Muscle of leg (tissue), 11 donors: Measurements from ENCODE around the gene ADM2. TPM values are rescaled to one million over a fixed set of nuclear protein-coding genes. Genes with fewer than 3 reads are reported as not detected.

ENCODE experiments used
- DNase-seq: peaks from one replicate; pipeline ENCODE4 v3.0.0; 2013
- H3K27ac ChIP-seq: one replicate; pipeline ENCODE4 v1.5.1; 2013; ENCODE audit warnings: mild to moderate bottlenecking, low read length, control low read depth
- H3K27me3 ChIP-seq: one replicate; pipeline ENCODE4 v1.6.1; 2013; ENCODE audit warnings: low read length; ENCODE audit not compliant: control insufficient read depth, insufficient read depth
- H3K36me3 ChIP-seq: one replicate; pipeline ENCODE4 v1.6.1; 2013; ENCODE audit warnings: low read length; ENCODE audit not compliant: control insufficient read depth, insufficient read depth
- H3K4me1 ChIP-seq: one replicate; pipeline ENCODE4 v1.6.1; 2013; ENCODE audit warnings: low read length; ENCODE audit not compliant: control insufficient read depth, insufficient read depth
- H3K4me3 ChIP-seq: one replicate; pipeline ENCODE4 v1.5.1; 2013; ENCODE audit warnings: low read length, control low read depth
- H3K9me3 ChIP-seq: replicated peaks from 2 replicates; pipeline ENCODE4 v1.6.1; 2013; ENCODE audit warnings: low read depth, low read length; ENCODE audit not compliant: control insufficient read depth
- WGBS: methylation state at CpG from one replicate; pipeline ENCODE4 v1.1.5; 2013; ENCODE audit warnings: missing lambda C conversion rate; ENCODE audit not compliant: insufficient coverage; 5-methylcytosine and 5-hydroxymethylcytosine counted together
- polyA plus RNA-seq, 8 donors: library from polyadenylated mRNA; unstranded; fragments of 120-200 nt; gene quantifications; one replicate each; pipeline versions ENCODE4 v1.2.1 to v1.2.3, GENCODE V29; 2013; ENCODE audit warnings: inconsistent platforms in 1 of 8, low replicate concordance in 1 of 8; ENCODE audit not compliant: insufficient read length in 8 of 8, insufficient read depth in 1 of 8
- total RNA-seq: library from RNA; stranded (reverse); fragments of 120-200 nt; gene quantifications from one replicate; pipeline ENCODE4 v1.2.4, GENCODE V29; 2013

ADM2 gene
- total and polyA plus RNA-seq, 9 donors, result 0.23 to 0.81 (median 0.53) TPM

DNA sequence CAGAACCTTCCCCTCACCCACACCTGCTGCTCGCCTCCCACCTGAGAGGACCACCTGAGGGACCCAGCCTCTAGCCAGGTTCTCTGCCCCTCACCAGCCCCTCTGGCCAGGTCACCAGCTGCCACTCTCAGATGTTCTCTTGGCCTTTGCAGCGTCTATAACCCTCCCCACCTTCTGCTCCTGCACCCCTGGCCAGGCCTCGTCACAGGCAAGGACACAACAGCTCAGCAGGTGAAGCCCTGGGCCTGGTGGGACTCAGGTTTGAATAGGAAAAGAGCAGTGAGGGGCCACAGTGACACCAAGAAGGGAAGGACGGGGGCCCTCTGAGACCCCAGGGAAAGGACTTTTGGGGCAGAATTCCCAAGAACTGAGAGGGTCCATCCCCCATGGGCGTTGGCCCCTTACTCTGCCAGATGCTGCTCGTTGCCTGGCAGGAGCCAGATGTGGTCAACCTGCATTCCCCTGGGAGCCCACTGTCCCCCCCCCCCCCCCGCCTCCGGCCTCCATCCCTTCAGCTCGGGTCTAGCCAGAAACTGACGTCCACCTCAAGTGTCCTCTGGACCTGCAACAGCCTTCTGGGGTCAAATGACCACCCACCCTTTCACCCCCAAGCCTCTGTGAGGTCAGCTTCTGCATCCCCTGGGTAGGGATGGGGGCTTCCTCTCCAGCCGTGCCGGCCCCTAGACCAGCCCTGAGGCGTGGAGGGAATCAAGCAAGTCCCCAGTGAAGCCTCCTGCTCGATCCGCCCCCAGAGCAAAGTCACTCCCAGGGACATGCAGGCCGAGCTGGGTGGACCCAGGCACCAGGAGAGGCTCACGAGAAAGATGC, 35.2 kb upstream of the ADM2 start:
- H3K36me3 ChIP-seq, result peaks cover 78% of the 10 kb centered on the region
- H3K27ac ChIP-seq, result no peak overlapping the region
- H3K9me3 ChIP-seq, result no peaks in the 10 kb centered on the region
- WGBS, result 57% methylated on average over 10 of the region's 17 CpGs
- H3K4me3 ChIP-seq, result no peak overlapping the region
- peaks cover 4% of the 10 kb centered on the region for H3K4me1 ChIP-seq
- no peaks in the 10 kb centered on the region for H3K27me3 ChIP-seq
- DNase-seq, result no peak

DNA sequence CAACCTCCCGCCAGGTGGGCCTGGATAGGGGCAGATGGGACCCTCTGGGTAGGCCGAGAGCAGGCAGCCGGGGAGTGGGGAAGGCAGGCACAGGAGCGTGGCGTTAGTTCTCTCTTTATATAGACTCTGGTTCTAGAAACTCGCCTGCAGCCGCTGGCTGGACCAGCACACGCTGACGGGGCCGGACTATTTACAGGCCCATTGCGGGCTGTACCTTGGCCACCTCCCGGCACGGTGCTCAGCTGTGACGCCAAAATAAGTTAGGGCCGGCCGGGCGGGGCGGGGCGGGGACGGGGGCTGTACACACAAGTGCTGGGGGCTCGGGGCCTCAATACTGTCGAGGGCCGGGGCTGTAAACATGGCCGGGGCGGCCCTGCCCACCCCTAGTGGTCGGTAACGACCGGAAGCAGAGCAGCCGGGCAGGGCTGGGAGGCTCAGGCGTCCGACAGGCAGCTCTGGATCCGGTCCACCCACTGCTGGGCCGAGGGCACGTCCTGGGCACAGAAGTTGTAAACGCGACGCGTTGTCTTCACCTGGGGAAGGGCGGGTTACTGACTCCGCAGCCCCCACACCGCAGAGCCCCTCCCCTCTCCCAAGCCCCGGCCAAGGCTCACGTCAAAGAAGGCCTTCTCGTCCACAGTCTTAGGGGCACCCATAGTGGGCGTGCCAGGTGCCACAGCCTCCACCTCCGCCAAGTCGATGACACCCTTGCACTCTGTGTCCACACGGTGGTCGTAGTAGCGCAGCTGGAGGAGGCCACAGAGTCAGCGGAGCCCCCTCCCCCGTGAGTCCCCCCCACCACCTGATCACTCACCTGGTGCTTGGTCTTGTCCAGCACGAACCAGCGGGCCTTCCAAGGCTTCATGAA, 34.4 kb upstream of the ADM2 start:
- Histone ChIP-seq H3K27me3 (no peaks in the 10 kb centered on the region), H3K36me3 (peaks cover 75% of the 10 kb centered on the region), H3K4me3 (no peak overlapping the region), H3K4me1 (peaks cover 4% of the 10 kb centered on the region), H3K9me3 (no peaks in the 10 kb centered on the region), H3K27ac (no peak overlapping the region)
- no peak for DNase-seq
- WGBS, result 78% methylated on average over 54 of the region's 54 CpGs

DNA sequence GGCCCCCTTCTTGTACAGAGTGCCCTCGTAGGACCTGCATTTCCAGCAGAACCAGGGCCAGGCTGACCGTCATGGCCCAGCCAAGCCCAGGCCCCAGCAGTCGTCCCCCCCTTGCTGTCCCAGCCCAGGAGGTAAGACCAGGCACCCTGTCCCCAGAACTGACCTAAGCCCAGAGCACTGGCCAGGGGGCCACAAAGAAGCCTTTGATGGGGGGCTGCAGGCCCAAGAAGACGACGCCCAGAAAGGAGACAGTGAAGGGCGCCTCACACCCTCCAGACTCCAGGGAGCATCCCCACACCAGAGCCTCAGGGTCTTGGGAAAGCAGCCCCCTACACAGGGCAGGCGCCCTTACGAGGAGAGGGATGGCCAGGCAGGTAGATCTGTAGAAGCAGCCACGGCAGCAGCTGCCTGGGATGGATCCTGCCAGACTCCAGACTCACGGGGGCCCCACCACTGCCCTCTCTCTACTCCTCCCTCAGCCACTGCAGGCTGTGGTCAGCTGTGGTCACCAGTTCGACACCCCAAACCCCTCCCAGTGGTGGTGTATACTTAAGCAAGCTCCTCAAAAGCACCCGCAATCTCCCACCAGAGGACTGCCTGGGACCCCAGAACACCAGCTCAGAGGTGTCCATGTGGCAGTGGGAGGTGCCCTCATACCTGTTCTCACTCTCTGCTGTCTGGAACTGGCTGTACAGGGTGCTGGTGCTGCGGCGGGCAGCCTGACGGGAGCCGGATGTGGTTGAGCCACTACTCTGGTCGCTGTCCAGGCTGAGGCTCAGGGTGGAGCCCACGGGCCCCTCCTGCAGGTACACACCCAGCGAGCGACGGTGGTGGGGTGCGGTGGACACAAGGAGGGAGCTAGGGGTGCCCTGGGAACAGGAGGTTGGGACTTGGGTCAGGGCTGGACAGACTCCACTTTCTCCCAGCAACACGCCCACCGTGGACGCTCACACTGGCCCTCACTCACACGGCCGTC, 33.5 kb upstream of the ADM2 start:
- 89% methylated on average over 15 of the region's 27 CpGs for WGBS

DNA sequence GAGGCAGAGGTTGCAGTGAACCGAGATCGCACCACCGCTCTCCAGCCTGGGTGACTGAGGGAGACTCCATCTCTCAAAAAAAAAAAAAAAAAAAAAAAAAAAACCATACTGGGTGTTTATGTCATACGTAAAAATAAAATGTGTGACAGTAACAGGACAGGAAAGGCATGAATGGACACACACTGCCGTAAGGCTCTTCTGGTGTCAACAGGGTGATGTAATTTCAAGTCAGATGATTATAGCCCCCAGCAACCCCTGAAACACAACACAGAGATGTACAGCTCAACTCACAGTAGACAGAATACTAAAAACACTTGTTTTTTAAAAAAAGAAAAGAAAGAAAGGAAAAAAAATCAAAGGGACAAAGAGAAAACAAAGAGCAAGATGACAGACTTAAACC, 28.7 kb upstream of the ADM2 start:
- Histone ChIP-seq H3K9me3 (no peaks in the 10 kb centered on the region), H3K4me1 (no peaks in the 10 kb centered on the region), H3K36me3 (peaks cover 72% of the 10 kb centered on the region), H3K27me3 (no peaks in the 10 kb centered on the region), H3K4me3 (no peak overlapping the region), H3K27ac (no peak overlapping the region)
- DNase-seq, result no peak
- no CpG with 5 or more reads among the region's 5 CpGs for WGBS

More for the DNA sequence above, 33.5 kb upstream of the ADM2 start:
- DNase-seq, result no peak
- Histone ChIP-seq H3K27me3 (no peaks in the 10 kb centered on the region), H3K4me3 (no peak overlapping the region), H3K4me1 (peaks cover 4% of the 10 kb centered on the region), H3K27ac (no peak overlapping the region), H3K9me3 (no peaks in the 10 kb centered on the region), H3K36me3 (peaks cover 73% of the 10 kb centered on the region)

DNA sequence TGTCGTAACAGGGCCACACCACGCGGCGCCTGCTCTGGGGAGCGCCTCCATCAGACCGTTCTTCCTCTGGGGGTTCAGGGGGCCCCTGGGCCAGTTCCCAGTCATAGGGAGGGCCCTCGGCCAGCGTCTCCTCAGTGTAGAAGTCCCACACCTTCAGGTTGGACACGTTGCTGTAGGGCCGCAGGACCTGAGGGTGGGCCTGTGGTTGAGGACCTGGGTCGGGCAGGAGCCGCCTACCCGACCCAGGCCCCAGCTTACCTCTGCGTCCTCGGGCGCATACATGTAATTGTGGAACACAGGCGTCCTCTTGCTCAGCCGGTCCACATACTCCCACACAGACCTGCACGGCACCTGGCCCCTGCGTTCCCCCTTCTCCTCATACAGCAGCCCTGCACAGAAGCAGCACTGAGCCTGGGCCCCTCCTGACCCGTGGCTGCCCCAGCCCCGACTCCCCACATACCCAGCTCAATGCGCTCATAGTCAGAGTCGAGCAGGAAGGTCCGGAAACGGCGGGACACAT, 26.7 kb upstream of the ADM2 start:
- WGBS, result 92% methylated on average over 27 of the region's 27 CpGs
- H3K27me3 ChIP-seq, result no peaks in the 10 kb centered on the region
- H3K4me3 ChIP-seq, result no peak overlapping the region

DNA sequence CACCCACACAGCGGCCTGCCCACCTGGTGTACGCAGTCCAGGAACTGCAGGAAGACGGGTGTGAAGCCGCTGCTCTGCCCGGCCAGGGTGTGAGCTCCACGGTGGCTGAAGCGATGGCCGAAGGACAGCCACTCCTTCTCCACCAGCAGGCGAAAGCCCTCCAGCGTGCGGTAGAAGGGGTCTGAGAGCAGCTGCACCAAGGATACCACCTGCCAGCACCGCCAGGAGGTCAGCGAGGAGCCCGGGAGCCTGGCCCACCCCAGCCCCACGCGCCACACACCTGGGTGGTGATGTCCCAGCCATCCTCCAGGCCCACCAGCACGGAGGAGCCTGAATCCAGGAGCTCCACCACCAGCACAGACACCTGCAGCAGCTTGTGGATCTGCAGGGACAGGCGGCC, 26.1 kb upstream of the ADM2 start:
- no peaks in the 10 kb centered on the region for H3K4me1 ChIP-seq
- 96% methylated on average over 15 of the region's 18 CpGs for WGBS
- no peak for DNase-seq
- no peaks in the 10 kb centered on the region for H3K27me3 ChIP-seq
- peaks cover 70% of the 10 kb centered on the region for H3K36me3 ChIP-seq
- no peak overlapping the region for H3K27ac ChIP-seq
- no peak overlapping the region for H3K4me3 ChIP-seq
- H3K9me3 ChIP-seq, result no peaks in the 10 kb centered on the region

More for the DNA sequence above, 26.7 kb upstream of the ADM2 start:
- peaks cover 68% of the 10 kb centered on the region for H3K36me3 ChIP-seq
- no peaks in the 10 kb centered on the region for H3K4me1 ChIP-seq
- H3K9me3 ChIP-seq, result no peaks in the 10 kb centered on the region
- H3K27ac ChIP-seq, result no peak overlapping the region
- no peak for DNase-seq

DNA sequence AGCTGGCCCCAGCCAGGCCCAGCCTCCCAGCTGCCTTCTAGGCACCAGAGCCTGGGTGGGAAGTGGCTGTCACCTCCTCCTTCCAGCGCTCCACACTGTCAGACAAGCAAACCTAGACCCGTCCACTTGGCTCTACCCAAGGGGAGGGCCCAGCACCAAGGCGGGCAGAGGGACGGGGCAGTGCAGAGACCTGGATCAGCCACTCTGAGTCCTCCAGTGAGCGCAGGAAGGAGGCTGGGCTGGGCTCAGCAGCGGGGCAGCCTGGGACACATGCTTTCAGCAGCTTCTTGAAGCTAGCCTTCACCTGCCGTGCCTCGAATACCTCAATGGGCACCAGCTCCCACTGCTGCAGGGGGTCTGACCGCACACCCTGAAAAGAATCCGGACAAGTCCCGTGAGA, 25.3 kb upstream of the ADM2 start:
- 82% methylated on average over 8 of the region's 11 CpGs for WGBS

DNA sequence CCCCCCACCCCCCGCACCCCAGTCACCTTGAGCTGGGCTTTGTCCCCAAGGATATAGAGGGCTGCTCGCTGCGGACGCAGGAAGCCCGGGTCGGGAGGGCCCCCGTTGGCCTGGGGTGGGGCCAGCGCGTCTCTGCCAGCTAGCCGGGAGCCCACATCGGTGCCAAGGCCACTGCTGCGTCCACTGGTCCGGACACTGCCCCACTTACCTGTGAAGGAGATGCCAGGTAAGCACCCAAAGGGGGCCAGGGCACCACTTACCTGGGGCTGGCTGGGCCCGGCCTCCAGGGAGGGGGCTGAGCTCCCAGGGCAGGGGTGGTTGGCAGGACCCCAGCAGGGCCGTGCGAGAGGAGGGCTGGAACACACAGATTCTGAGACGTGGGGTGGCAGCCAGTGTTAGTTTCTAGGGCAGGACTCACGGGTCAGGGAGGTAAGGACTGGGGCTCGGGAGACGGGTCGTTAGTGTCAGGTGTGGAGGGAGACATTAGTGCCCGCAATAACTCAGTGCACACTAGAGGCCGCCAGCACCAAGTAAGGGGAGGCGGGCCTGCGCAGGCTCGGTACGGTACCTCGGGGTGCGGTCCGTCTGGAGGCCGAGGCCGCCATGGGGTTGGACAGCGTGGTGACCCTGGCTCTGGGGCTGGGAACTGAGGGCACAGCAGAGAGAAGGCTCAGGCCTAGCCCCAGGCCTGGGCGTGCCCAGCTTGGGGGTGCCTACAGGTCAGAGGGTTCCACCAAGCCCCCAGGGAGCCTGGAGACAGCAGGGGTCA, 24.7 kb upstream of the ADM2 start:
- H3K4me3 ChIP-seq, result no peak overlapping the region
- no peaks in the 10 kb centered on the region for H3K9me3 ChIP-seq
- H3K36me3 ChIP-seq, result peaks cover 76% of the 10 kb centered on the region
- H3K27ac ChIP-seq, result no peak overlapping the region
- 73% methylated on average over 32 of the region's 34 CpGs for WGBS
- H3K27me3 ChIP-seq, result no peaks in the 10 kb centered on the region
- DNase-seq, result no peak
- H3K4me1 ChIP-seq, result no peaks in the 10 kb centered on the region

More for the DNA sequence above, 25.3 kb upstream of the ADM2 start:
- H3K27me3 ChIP-seq, result no peaks in the 10 kb centered on the region
- no peak overlapping the region for H3K27ac ChIP-seq
- H3K9me3 ChIP-seq, result no peaks in the 10 kb centered on the region
- no peak overlapping the region for H3K4me3 ChIP-seq
- DNase-seq, result no peak
- no peaks in the 10 kb centered on the region for H3K4me1 ChIP-seq
- peaks cover 73% of the 10 kb centered on the region for H3K36me3 ChIP-seq

DNA sequence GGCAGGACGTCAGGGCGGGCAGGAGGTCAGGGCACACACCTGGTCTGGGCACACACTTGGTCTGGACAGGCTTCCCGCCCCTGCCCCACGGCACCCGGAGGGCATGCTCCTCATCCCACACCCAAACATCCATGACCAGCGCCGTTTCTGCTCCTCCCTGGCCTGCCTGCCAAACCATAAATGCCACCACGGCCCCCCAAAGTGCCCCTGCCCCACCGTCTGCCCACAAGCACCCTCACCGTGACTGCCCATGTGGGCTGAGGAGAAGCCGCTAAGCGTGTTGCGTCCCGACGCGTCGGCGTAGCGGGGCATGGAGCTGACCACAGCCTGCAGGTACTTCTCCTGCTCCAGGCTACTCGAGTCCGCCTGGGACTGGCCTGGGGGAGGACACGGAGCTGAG, 22.3 kb upstream of the ADM2 start:
- no peaks in the 10 kb centered on the region for H3K9me3 ChIP-seq
- H3K27ac ChIP-seq, result no peak overlapping the region
- H3K4me3 ChIP-seq, result no peak overlapping the region
- 93% methylated on average over 22 of the region's 22 CpGs for WGBS
- H3K27me3 ChIP-seq, result no peaks in the 10 kb centered on the region
- H3K36me3 ChIP-seq, result peaks cover 95% of the 10 kb centered on the region
- DNase-seq, result no peak
- no peaks in the 10 kb centered on the region for H3K4me1 ChIP-seq
